GM12872 (cell line): ENCODE results near the gene ATP2B2.

ENCODE experiments used
- TF ChIP-seq, protein P1 (sequence below): IDR thresholded peaks from 3 replicates; pipeline ENCODE4 v1.5.1; 2011; ENCODE audit warnings: low read depth, mild to moderate bottlenecking, low read length, moderate library complexity; ENCODE audit not compliant: insufficient read depth

Gene ATP2B2

DNA sequence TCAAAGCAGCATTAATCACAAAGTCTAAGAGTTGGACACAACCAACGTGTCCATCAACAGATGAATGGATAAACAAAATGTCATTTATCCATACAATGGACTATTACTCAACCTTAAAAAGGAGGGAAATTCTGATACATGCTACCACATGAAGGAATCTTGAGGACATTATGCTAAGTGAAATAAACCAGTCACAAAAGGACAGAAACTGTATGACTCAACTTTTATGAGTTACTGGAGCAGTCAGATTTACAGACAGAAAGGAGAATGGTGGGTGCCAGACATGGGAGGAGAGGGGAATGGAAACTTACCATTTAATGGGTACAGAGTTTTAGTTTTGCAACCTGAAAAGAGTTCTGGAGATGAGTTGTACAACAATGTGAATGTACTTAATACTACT is 141.5 kb downstream of the ATP2B2 start:
- TF ChIP-seq, protein P1, sequence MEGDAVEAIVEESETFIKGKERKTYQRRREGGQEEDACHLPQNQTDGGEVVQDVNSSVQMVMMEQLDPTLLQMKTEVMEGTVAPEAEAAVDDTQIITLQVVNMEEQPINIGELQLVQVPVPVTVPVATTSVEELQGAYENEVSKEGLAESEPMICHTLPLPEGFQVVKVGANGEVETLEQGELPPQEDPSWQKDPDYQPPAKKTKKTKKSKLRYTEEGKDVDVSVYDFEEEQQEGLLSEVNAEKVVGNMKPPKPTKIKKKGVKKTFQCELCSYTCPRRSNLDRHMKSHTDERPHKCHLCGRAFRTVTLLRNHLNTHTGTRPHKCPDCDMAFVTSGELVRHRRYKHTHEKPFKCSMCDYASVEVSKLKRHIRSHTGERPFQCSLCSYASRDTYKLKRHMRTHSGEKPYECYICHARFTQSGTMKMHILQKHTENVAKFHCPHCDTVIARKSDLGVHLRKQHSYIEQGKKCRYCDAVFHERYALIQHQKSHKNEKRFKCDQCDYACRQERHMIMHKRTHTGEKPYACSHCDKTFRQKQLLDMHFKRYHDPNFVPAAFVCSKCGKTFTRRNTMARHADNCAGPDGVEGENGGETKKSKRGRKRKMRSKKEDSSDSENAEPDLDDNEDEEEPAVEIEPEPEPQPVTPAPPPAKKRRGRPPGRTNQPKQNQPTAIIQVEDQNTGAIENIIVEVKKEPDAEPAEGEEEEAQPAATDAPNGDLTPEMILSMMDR: no peak

DNA sequence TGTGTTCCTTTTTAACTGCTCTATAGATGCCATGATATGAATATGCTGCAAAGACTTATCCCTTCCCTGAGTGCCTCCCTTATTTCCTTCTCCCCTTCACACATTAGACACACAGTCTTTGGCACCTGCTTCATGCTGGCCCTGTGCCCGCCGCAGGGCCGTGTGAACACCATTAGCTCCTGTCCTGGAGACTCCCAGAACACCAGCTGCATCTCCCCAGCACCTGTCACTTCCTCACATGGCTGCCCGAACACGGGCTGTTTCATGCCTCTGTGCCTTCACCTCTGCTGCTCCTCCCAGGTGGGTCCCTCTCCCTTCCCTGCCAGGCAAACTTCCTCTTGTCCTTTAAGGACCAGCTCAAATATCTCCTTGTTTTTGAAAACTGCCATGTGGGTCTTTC is 144.0 kb downstream of the ATP2B2 start:
- TF ChIP-seq, protein P1: no peak

DNA sequence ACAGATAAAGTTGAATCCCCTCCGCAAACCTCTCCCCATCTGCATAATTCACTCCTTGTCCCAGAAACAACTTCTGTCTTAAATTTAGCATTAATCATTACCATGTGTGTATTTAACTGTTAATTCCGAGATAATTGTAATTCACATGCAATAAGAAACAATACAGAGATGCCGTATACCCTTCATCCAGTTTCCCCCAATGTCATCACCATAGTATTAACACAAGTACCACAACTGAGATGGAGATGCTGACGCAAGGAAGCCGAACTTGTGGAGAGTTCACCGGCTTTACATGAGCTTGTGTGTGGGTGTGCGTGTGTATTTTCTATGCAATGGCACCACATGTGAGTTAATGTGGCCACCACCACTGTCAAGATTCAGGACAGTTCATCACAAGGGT is 144.9 kb downstream of the ATP2B2 start:
- TF ChIP-seq, protein P1: no peak

DNA sequence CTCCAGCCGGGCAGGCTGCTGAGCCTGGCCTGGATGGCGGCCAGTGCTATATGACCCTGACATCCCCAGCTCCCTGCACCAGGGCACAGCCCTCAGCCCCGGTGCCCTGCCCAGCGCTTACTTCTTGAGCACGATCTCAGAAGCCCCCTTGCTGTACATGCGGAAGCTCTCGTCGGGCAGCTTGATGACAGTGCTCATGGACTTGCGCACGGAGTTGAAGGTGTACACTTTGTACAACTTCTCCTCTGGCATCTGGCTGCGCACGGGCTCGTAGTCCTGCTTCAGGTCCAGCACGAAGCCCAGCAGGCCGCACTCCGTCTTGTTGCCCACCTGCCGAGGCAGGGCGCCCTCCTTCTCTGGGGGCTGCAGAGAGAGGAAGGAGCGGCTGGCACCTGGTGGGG is 145.6 kb downstream of the ATP2B2 start:
- TF ChIP-seq, protein P1: no peak

DNA sequence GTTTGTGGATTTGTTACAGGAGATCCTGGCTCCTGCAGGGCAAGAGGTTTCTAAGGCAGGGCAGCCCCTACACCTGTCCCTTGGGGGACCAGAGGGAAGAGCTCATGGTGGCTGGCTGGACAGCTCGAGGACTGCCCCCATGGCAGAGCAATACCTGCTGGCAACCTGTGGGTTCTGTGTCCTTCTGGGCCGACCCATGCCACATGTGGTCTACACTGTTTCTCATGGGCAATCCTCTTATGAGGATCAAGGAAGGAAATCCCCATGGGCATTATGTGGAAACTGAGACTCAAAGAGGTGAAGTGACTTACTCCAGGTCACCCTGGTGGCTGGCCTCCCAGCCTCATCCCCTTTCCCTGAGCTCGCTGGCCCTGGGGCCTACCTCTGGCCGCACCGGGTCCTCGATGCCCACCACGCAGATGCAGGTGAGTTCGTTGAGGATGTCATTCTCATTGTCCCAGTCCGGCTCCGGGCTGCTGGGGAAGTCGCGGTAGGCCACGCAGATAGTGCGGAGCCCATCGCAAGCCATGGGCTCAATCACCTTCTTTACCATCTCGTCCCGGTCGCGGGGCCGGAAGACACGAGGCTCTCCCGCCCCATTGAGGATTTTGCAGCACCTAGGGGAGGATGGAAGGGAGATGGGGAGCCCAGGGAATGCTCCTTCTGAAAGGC is 146.9 kb downstream of the ATP2B2 start:
- TF ChIP-seq, protein P1: no peak

GRCh38 chr3:10357592-10358308 is 147.6 kb downstream of the ATP2B2 start:
- TF ChIP-seq, protein P1: no peak

DNA sequence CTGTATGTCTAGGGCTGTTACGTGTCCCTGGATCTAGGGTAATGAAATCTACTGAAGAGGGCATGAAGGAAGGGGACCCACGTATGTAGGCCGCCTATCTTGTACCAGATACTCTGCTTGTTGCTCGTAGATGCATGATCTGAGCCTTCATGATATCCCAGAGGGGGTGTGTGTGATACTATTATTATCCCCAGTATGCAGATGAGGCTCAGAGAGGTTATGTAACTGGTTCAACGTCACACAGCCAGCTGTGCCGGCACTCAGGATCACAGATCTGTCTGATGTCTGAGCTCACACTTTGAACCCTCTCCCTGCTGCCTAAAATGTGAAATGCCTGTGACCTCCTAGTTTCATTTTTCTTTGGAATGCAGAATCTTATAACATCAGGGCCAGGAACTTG is 148.3 kb downstream of the ATP2B2 start:
- TF ChIP-seq, protein P1: no peak
